H9 (cell line): Measurements from ENCODE around the gene TMA7B. TPM values are rescaled to one million over a fixed set of nuclear protein-coding genes. Genes with fewer than 3 reads are reported as not detected.

Experiments used
- DNase-seq: peaks from one replicate; pipeline ENCODE4 v3.0.0-alpha.2; 2017
- H2AFZ ChIP-seq: one replicate; pipeline ENCODE4 v1.6.1; 2013; ENCODE audit warnings: mild to moderate bottlenecking, low read length, control low read depth, moderate library complexity
- H2AK5ac ChIP-seq: 2 replicates; pipeline ENCODE4 v1.6.1; 2013; ENCODE audit warnings: low read length, control low read depth, mixed read lengths; ENCODE audit not compliant: insufficient read length
- H2BK120ac ChIP-seq: one replicate; pipeline ENCODE4 v1.6.1; 2013; ENCODE audit warnings: low read depth, mild to moderate bottlenecking, low read length, control low read depth, inconsistent platforms; ENCODE audit not compliant: poor library complexity, severe bottlenecking
- H2BK12ac ChIP-seq: 2 replicates; pipeline ENCODE4 v1.6.1; 2013; ENCODE audit warnings: low read length, control low read depth, mixed read lengths, low read depth; ENCODE audit not compliant: insufficient read length
- H2BK15ac ChIP-seq: 2 replicates; pipeline ENCODE4 v1.6.1; 2013; ENCODE audit warnings: low read depth, low read length, control low read depth
- H2BK20ac ChIP-seq: one replicate; pipeline ENCODE4 v1.6.1; 2013; ENCODE audit warnings: low read depth, mild to moderate bottlenecking, low read length, control low read depth, inconsistent platforms; ENCODE audit not compliant: poor library complexity, severe bottlenecking
- H2BK5ac ChIP-seq: 2 replicates; pipeline ENCODE4 v1.6.1; 2013; ENCODE audit warnings: low read length, control low read depth, mixed read lengths; ENCODE audit not compliant: insufficient read length
- H3K14ac ChIP-seq: 2 replicates; pipeline ENCODE4 v1.6.1; 2013; ENCODE audit warnings: low read length, control low read depth; ENCODE audit not compliant: insufficient read depth
- H3K18ac ChIP-seq: 2 replicates; pipeline ENCODE4 v1.6.1; 2013; ENCODE audit warnings: low read depth, mild to moderate bottlenecking, mixed read lengths, low read length, control low read depth; ENCODE audit not compliant: insufficient read length
- H3K23ac ChIP-seq: 2 replicates; pipeline ENCODE4 v1.6.1; 2013; ENCODE audit warnings: low read length, control low read depth, mixed read lengths, low read depth; ENCODE audit not compliant: insufficient read length
- H3K23me2 ChIP-seq: 2 replicates; pipeline ENCODE4 v1.6.1; 2013; ENCODE audit warnings: low read depth, mild to moderate bottlenecking, mixed read lengths, low read length, control low read depth; ENCODE audit not compliant: insufficient read length, poor library complexity, severe bottlenecking
- H3K27ac ChIP-seq: 2 replicates; pipeline ENCODE4 v1.5.1; 2013; ENCODE audit warnings: low read length, control low read depth, mixed read lengths, low read depth; ENCODE audit not compliant: insufficient read length
- H3K27me3 ChIP-seq: 2 replicates; pipeline ENCODE4 v1.6.1; 2013; ENCODE audit warnings: low read length, control low read depth, inconsistent platforms; ENCODE audit not compliant: insufficient read depth
- H3K4ac ChIP-seq: 2 replicates; pipeline ENCODE4 v1.6.1; 2013; ENCODE audit warnings: low read depth, mild to moderate bottlenecking, control low read depth, inconsistent platforms, low read length, moderate library complexity
- H3K4me1 ChIP-seq: 2 replicates; pipeline ENCODE4 v1.6.1; 2013; ENCODE audit warnings: low read length, control low read depth, inconsistent platforms; ENCODE audit not compliant: insufficient read depth
- H3K4me2 ChIP-seq: 2 replicates; pipeline ENCODE4 v1.6.1; 2013; ENCODE audit warnings: low read length, control low read depth, mixed read lengths; ENCODE audit not compliant: insufficient read length, insufficient read depth
- H3K56ac ChIP-seq: 2 replicates; pipeline ENCODE4 v1.6.1; 2013; ENCODE audit warnings: low read depth, mild to moderate bottlenecking, mixed read lengths, low read length, control low read depth; ENCODE audit not compliant: insufficient read length
- H3K79me1 ChIP-seq: 2 replicates; pipeline ENCODE4 v1.6.1; 2013; ENCODE audit warnings: low read depth, mild to moderate bottlenecking, moderate library complexity, low read length, control low read depth, inconsistent platforms; ENCODE audit not compliant: insufficient read depth, poor library complexity, severe bottlenecking
- H3K79me2 ChIP-seq: 2 replicates; pipeline ENCODE4 v1.6.1; 2013; ENCODE audit warnings: low read length, control low read depth, inconsistent platforms; ENCODE audit not compliant: insufficient read depth
- H3K9ac ChIP-seq: 2 replicates; pipeline ENCODE4 v1.6.1; 2013; ENCODE audit warnings: low read length, control low read depth, mixed read lengths; ENCODE audit not compliant: insufficient read length; ENCODE audit errors: extremely low read depth
- H3K9me3 ChIP-seq: one replicate; pipeline ENCODE4 v1.6.1; 2013; ENCODE audit warnings: low read depth, low read length, inconsistent platforms; ENCODE audit not compliant: control insufficient read depth
- H3T11ph ChIP-seq: one replicate; pipeline ENCODE4 v1.6.1; 2013; ENCODE audit warnings: mild to moderate bottlenecking, low read length, control low read depth, inconsistent platforms
- H4K20me1 ChIP-seq: one replicate; pipeline ENCODE4 v1.6.1; 2013; ENCODE audit not compliant: control insufficient read depth, insufficient read length, insufficient read depth
- H4K5ac ChIP-seq: 2 replicates; pipeline ENCODE4 v1.6.1; 2013; ENCODE audit warnings: low read depth, mild to moderate bottlenecking, mixed read lengths, low read length, control low read depth; ENCODE audit not compliant: insufficient read length
- H4K8ac ChIP-seq: replicated peaks from 2 replicates; pipeline ENCODE4 v1.6.1; 2013; ENCODE audit warnings: low read length, control low read depth, mixed read lengths, low read depth; ENCODE audit not compliant: insufficient read length
- H4K91ac ChIP-seq: 2 replicates; pipeline ENCODE4 v1.6.1; 2013; ENCODE audit warnings: low read depth, mild to moderate bottlenecking, moderate library complexity, mixed read lengths, low read length, control low read depth; ENCODE audit not compliant: insufficient read length
- H3K27ac Mint-ChIP-seq, 3 experiments: 2 replicates in 2 of 3; 3 replicates in 1 of 3; pipeline ENCODE4 v1.8.0; 2020 to 2021; ENCODE audit warnings: mixed read lengths in 3 of 3, mild to moderate bottlenecking in 1 of 3, moderate library complexity in 1 of 3
- H3K27me3 Mint-ChIP-seq: 2 replicates; pipeline ENCODE4 v1.8.0; 2021; ENCODE audit warnings: low read depth, mild to moderate bottlenecking, moderate library complexity, mixed read lengths
- H3K36me3 Mint-ChIP-seq, 3 experiments: 2 replicates in 2 of 3; 3 replicates in 1 of 3; pipeline ENCODE4 v1.8.0; 2020 to 2021; ENCODE audit warnings: low read depth in 3 of 3, mixed read lengths in 3 of 3; ENCODE audit not compliant: insufficient read depth in 1 of 3
- H3K4me1 Mint-ChIP-seq, 2 experiments: 2 replicates each; pipeline ENCODE4 v1.8.0; 2020; ENCODE audit warnings: mixed read lengths in 2 of 2
- H3K4me3 Mint-ChIP-seq, 2 experiments: 2 replicates in 1 of 2; 3 replicates in 1 of 2; pipeline ENCODE4 v1.8.0; 2020 to 2021; ENCODE audit warnings: mild to moderate bottlenecking in 2 of 2, mixed read lengths in 2 of 2, moderate library complexity in 1 of 2
- H3K9me3 Mint-ChIP-seq, 2 experiments: 2 replicates in 1 of 2; 3 replicates in 1 of 2; pipeline ENCODE4 v1.8.0; 2020; ENCODE audit warnings: mild to moderate bottlenecking in 2 of 2, mixed read lengths in 2 of 2, moderate library complexity in 1 of 2
- WGBS: extraction: QIAGEN DNeasy Blood & Tissue Kit; methylation state at CpG from one replicate; pipeline ENCODE4 v1.1.7; 2013; ENCODE audit warnings: missing lambda C conversion rate, low lambda C conversion rate, mixed read lengths; ENCODE audit not compliant: insufficient read length; ENCODE audit errors: extremely low coverage; 5-methylcytosine and 5-hydroxymethylcytosine counted together
- total RNA-seq: library from RNA; stranded (reverse); gene quantifications from 2 replicates; pipeline ENCODE4 v1.2.1, GENCODE V29; 2021
- TF ChIP-seq, protein P1 (sequence below): fragments of 200-600 bp; sonication (generic); conservative IDR thresholded peaks from 3 replicates; pipeline ENCODE4 v1.8.0; 2021; ENCODE audit warnings: antibody characterized with exemption, mild to moderate bottlenecking

TMA7B gene
- total RNA-seq, 1 experiment from 2014 or later: not detected

- WGBS: no CpG with 5 or more reads among the region's 8 CpGs
- H2BK12ac ChIP-seq: no peak overlapping the region
- H3K18ac ChIP-seq: no peak overlapping the region
- no peak overlapping the region for H3K4me3 Mint-ChIP-seq
- no peak overlapping the region for H2BK15ac ChIP-seq
- no peak overlapping the region for H2AFZ ChIP-seq
- no peak overlapping the region for H4K91ac ChIP-seq
- H3K27me3 ChIP-seq: no peaks in the 10 kb centered on the region
- H3K14ac ChIP-seq: no peak overlapping the region; the same call in 1 of the 2 replicates
- TF ChIP-seq, protein P1, sequence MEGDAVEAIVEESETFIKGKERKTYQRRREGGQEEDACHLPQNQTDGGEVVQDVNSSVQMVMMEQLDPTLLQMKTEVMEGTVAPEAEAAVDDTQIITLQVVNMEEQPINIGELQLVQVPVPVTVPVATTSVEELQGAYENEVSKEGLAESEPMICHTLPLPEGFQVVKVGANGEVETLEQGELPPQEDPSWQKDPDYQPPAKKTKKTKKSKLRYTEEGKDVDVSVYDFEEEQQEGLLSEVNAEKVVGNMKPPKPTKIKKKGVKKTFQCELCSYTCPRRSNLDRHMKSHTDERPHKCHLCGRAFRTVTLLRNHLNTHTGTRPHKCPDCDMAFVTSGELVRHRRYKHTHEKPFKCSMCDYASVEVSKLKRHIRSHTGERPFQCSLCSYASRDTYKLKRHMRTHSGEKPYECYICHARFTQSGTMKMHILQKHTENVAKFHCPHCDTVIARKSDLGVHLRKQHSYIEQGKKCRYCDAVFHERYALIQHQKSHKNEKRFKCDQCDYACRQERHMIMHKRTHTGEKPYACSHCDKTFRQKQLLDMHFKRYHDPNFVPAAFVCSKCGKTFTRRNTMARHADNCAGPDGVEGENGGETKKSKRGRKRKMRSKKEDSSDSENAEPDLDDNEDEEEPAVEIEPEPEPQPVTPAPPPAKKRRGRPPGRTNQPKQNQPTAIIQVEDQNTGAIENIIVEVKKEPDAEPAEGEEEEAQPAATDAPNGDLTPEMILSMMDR: no peak
- no peak overlapping the region for H3K23ac ChIP-seq
- H3K4ac ChIP-seq: no peak overlapping the region
- no peaks in the 10 kb centered on the region for H3K9me3 ChIP-seq
- H3K27ac Mint-ChIP-seq: no peak overlapping the region
- H3K79me1 ChIP-seq: no peaks in the 10 kb centered on the region
- no peaks in the 10 kb centered on the region for H3K79me2 ChIP-seq
- no peaks in the 10 kb centered on the region for H3K4me1 ChIP-seq
- H4K5ac ChIP-seq: no peak overlapping the region
- DNase-seq: no peak
- no peak overlapping the region for H2BK5ac ChIP-seq
- no peak overlapping the region for H3K9ac ChIP-seq
- H3T11ph ChIP-seq: no peak overlapping the region
- no peaks in the 10 kb centered on the region for H3K23me2 ChIP-seq
- no peak overlapping the region for H2AK5ac ChIP-seq
- H2BK120ac ChIP-seq: no peak overlapping the region
- no peak overlapping the region for H3K27ac ChIP-seq
- H3K4me2 ChIP-seq: no peak overlapping the region
- no peak overlapping the region for H3K56ac ChIP-seq
- H3K9me3 Mint-ChIP-seq: no peaks in the 10 kb centered on the region
- H3K27me3 Mint-ChIP-seq: peaks cover 5% of the 10 kb centered on the region
- peaks cover 8 to 18% of the 10 kb centered on the region in 2 experiments for H3K4me1 Mint-ChIP-seq
- H4K20me1 ChIP-seq: no peaks in the 10 kb centered on the region
- no peak overlapping the region for H4K8ac ChIP-seq
- no peak overlapping the region for H2BK20ac ChIP-seq
- H3K36me3 Mint-ChIP-seq: no peaks in the 10 kb centered on the region
Measured at GRCh38 chr22:39920134-39920743, 40.0 kb upstream of the TMA7B start.
